ENCODE results near the gene GLI3.

GRCh38 chr7:41978858-41979257, 258.2 kb downstream of the GLI3 start:
- TF ChIP-seq POLR2AphosphoS5 (IDR thresholded peaks at IDR 0.05; ENCODE audit: low read depth, low read length) = no peak
- no peak for TF ChIP-seq TAF1 (IDR thresholded peaks at IDR 0.05; ENCODE audit: low read depth, low read length)
